HCT116 (cell line): ENCODE data around the gene CTNNA2. TPM values are rescaled to one million over a fixed set of nuclear protein-coding genes. Genes with fewer than 3 reads are reported as not detected.

Source experiments
- ATAC-seq: fragments of 200-7000 bp; cut with Tn5 transposase; 2 replicates; pipeline ENCODE4 v1.9.1; 2020; ENCODE audit warnings: mild to moderate bottlenecking, moderate library complexity
- BruUV-seq: library from RNA; stranded (reverse); fragments of 400-500 nt; replicated peaks from 2 replicates; lab custom pipeline; 2021; lab: Mats Ljungman, UMichigan
- CTCF ChIA-PET: fragments of 300-600 bp; sonication (Branson Sonifier 250); formaldehyde crosslinking; loops from one replicate; lab custom pipeline; 2021; ENCODE audit warnings: antibody characterized with exemption; lab: Charles Lee
- POLR2A ChIA-PET: fragments of 300-600, 350-600 bp; sonication (Branson Sonifier 250); formaldehyde crosslinking; loops from one replicate; lab custom pipeline; 2021; ENCODE audit warnings: antibody characterized with exemption; lab: Charles Lee
- RAD21 ChIA-PET, 2 experiments: fragments of 300-600 bp; sonication (Branson Sonifier 250); formaldehyde crosslinking; loops; one replicate each; lab custom pipeline; 2023; ENCODE audit warnings: low total read pairs in 2 of 2; ENCODE audit not compliant: uncharacterized antibody in 2 of 2, unreplicated experiment in 2 of 2, low non-redundant PET in 1 of 2; lab: Charles Lee
- DNase-seq: peaks from one replicate; pipeline ENCODE4 v3.0.0-alpha.2; 2010; ENCODE audit warnings: low read depth, low spot score
- H2AFZ ChIP-seq: fragments of 200-600 bp; shearing (Covaris generic), sonication (generic); 2 replicates; pipeline ENCODE4 v1.6.1; 2017; ENCODE audit warnings: low read depth, mixed run types, mixed read lengths, antibody characterized with exemption, low read length; ENCODE audit not compliant: poor library complexity, severe bottlenecking
- H3K27ac ChIP-seq: 2 replicates; pipeline ENCODE4 v1.5.1; 2012; ENCODE audit warnings: low read depth, low read length
- H3K27me3 ChIP-seq: fragments of 200-600 bp; sonication (generic); 2 replicates; pipeline ENCODE4 v1.6.1; 2016; ENCODE audit warnings: mixed run types, low read length, mixed read lengths; ENCODE audit not compliant: insufficient read depth
- H3K36me3 ChIP-seq, 2 experiments: fragments of 200-500 bp in 1 of 2; fragments of 200-600 bp in 1 of 2; sonication (Bioruptor generic) in 1 of 2; sonication (generic) in 1 of 2; 2 replicates each; pipeline versions ENCODE4 v1.5.1 to v1.6.1; 2014 to 2016; ENCODE audit warnings: low read length in 2 of 2, inconsistent platforms in 1 of 2, mixed read lengths in 1 of 2, mixed run types in 1 of 2; ENCODE audit not compliant: insufficient read depth in 2 of 2, control insufficient read depth in 1 of 2
- H3K4me1 ChIP-seq, 2 experiments: fragments of 200-600 bp in 1 of 2; sonication (generic) in 1 of 2; 2 replicates each; pipeline versions ENCODE4 v1.5.1 to v1.6.1; 2012 to 2017; ENCODE audit warnings: low read length in 2 of 2, inconsistent platforms in 1 of 2, mild to moderate bottlenecking in 1 of 2, mixed read lengths in 1 of 2, mixed run types in 1 of 2, moderate library complexity in 1 of 2; ENCODE audit not compliant: insufficient read depth in 2 of 2, control insufficient read depth in 1 of 2
- H3K4me2 ChIP-seq: fragments of 200-600 bp; sonication (generic); 2 replicates; pipeline ENCODE4 v1.6.1; 2017; ENCODE audit warnings: mixed run types, low read length, mixed read lengths
- H3K4me3 ChIP-seq, 2 experiments: fragments of 200-600 bp in 1 of 2; sonication (generic) in 1 of 2; replicated peaks in 1 of 2; 2 replicates each; pipeline ENCODE4 v1.5.1; 2011 to 2016; ENCODE audit warnings: low read length in 2 of 2, control low read depth in 1 of 2, low read depth in 1 of 2, mild to moderate bottlenecking in 1 of 2, mixed read lengths in 1 of 2, mixed run types in 1 of 2
- H3K79me2 ChIP-seq: fragments of 200-600 bp; sonication (generic); 2 replicates; pipeline ENCODE4 v1.6.1; 2017; ENCODE audit warnings: mild to moderate bottlenecking, mixed run types, low read length, moderate library complexity, mixed read lengths; ENCODE audit not compliant: insufficient read depth
- H3K9ac ChIP-seq: fragments of 200-600 bp; sonication (generic); 2 replicates; pipeline ENCODE4 v1.6.1; 2016; ENCODE audit warnings: low read length, mixed read lengths
- H3K9me2 ChIP-seq: fragments of 200-600 bp; sonication (generic), shearing (Covaris generic); 2 replicates; pipeline ENCODE4 v1.6.1; 2017; ENCODE audit warnings: mixed run types, mild to moderate bottlenecking, moderate library complexity; ENCODE audit not compliant: insufficient read depth
- H3K9me3 ChIP-seq, 2 experiments: fragments of 200-500 bp in 1 of 2; fragments of 200-600 bp in 1 of 2; sonication (Bioruptor generic) in 1 of 2; sonication (generic) in 1 of 2; 2 replicates each; pipeline ENCODE4 v1.6.1; 2014 to 2017; ENCODE audit warnings: low read length in 2 of 2, mixed read lengths in 2 of 2, inconsistent platforms in 1 of 2, low read depth in 1 of 2, mild to moderate bottlenecking in 1 of 2, mixed run types in 1 of 2, moderate library complexity in 1 of 2; ENCODE audit not compliant: control insufficient read depth in 1 of 2, insufficient read depth in 1 of 2
- H4K20me1 ChIP-seq: fragments of 200-600 bp; sonication (generic), shearing (Covaris generic); 2 replicates; pipeline ENCODE4 v1.6.1; 2017; ENCODE audit warnings: mixed run types, mild to moderate bottlenecking, moderate library complexity; ENCODE audit not compliant: insufficient read depth
- ATF3 ChIP-seq: IDR thresholded peaks from 2 replicates; pipeline ENCODE4 v1.6.1; 2012
- CBX3 ChIP-seq: IDR thresholded peaks from 2 replicates; pipeline ENCODE4 v1.6.1; 2012; ENCODE audit warnings: low read depth
- CEBPB ChIP-seq: IDR thresholded peaks from 2 replicates; pipeline ENCODE4 v1.6.1; 2012; ENCODE audit warnings: low read depth
- ELF1 ChIP-seq: IDR thresholded peaks from 2 replicates; pipeline ENCODE4 v1.6.1; 2012; ENCODE audit warnings: low read depth, borderline replicate concordance
- FOSL1 ChIP-seq: IDR thresholded peaks from 2 replicates; pipeline ENCODE4 v1.6.1; 2012; ENCODE audit warnings: low read depth
- POLR2AphosphoS5 ChIP-seq: IDR thresholded peaks from 2 replicates; pipeline ENCODE4 v1.6.1; 2011; ENCODE audit warnings: mild to moderate bottlenecking, low read depth, low read length, moderate library complexity
- RAD21 ChIP-seq: IDR thresholded peaks from 2 replicates; pipeline ENCODE4 v1.6.1; 2012; ENCODE audit warnings: low read depth, mild to moderate bottlenecking
- SP1 ChIP-seq: IDR thresholded peaks from 2 replicates; pipeline ENCODE4 v1.6.1; 2012; ENCODE audit warnings: low read depth
- SRF ChIP-seq: IDR thresholded peaks from 2 replicates; pipeline ENCODE4 v1.6.1; 2012; ENCODE audit warnings: low read depth
- TCF7L2 ChIP-seq: IDR thresholded peaks from 2 replicates; pipeline ENCODE4 v1.7.0; 2011; ENCODE audit warnings: borderline replicate concordance, inconsistent platforms; ENCODE audit not compliant: insufficient read depth, insufficient read length; ENCODE audit errors: extremely low read depth
- ZFX ChIP-seq: fragments of 450-650 bp; IDR thresholded peaks from 2 replicates; pipeline ENCODE4 v1.6.1; 2017
- ZNF274 ChIP-seq: fragments of 200-500 bp; sonication (Bioruptor generic); IDR thresholded peaks from 2 replicates; pipeline ENCODE4 v1.6.1; 2014; ENCODE audit warnings: mild to moderate bottlenecking, low read depth, low read length, inconsistent platforms
- intact Hi-C: fragments of 100-400 bp; cut with micrococcal nuclease; formaldehyde crosslinking; loops from 2 replicates; pipeline ENCODE4 v1.10.0; 2022
- total RNA-seq: library from RNA; stranded (reverse); gene quantifications from one replicate; pipeline ENCODE4 v1.2.1, GENCODE V29; 2021; ENCODE audit not compliant: unreplicated experiment

CTNNA2 gene
- total RNA-seq, 1 experiment from 2014 or later = not detected

- TF ChIP-seq RAD21 (no peak), CEBPB (no peak), CBX3 (no peak)
Observed at GRCh38 chr2:80365762-80366161, 852.9 kb downstream of the CTNNA2 start (continued).

DNA sequence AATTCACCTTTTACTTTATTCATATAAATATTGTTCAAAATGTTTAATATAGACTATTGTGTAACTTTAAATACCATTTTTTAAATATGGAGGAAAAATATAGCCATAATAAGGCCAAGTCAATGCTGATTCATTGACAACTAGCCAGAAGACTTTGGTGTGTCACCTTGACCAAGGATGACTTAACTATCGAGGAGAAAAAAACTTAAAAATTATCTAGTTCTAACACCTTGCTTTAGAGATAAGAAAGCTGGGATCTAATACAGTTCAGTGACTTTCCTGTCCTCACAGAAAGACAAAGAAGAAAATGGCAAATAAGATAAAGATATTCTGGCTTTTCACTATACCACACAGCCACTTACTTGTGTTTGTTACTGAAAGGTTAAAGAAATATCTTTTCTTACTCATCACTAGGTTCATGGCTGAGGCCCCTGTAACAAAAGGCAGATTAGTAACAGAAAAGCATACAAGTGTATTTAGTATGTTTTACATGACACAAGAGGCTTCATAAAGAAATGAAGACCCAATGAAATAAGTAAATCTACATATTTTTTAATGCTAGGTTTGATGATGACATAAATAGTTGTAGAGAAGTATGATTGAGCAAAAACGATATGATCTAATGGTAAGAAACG is 857.6 kb downstream of the CTNNA2 start:
- H3K4me3 ChIP-seq = no peak overlapping the region
- no peak overlapping the region for H3K9ac ChIP-seq
- no peaks in the 10 kb centered on the region for H3K4me1 ChIP-seq
- no peaks in the 10 kb centered on the region for H3K9me2 ChIP-seq
- RAD21 ChIA-PET = no interaction called here
- H3K36me3 ChIP-seq = no peaks in the 10 kb centered on the region
- H3K79me2 ChIP-seq = no peaks in the 10 kb centered on the region
- intact Hi-C loops = no loop called here
- POLR2A ChIA-PET = no interaction called here
- no peak for ATAC-seq
- H2AFZ ChIP-seq = no peak overlapping the region
- H3K9me3 ChIP-seq = peaks cover 5 to 7% of the 10 kb centered on the region in 2 experiments; a peak in 2 of 4 replicates
- H3K27ac ChIP-seq = no peak overlapping the region
- no TSS peak for BruUV-seq
- no peaks in the 10 kb centered on the region for H3K27me3 ChIP-seq
- no peak for DNase-seq
- TF ChIP-seq TCF7L2 (no peak), ATF3 (no peak), SP1 (no peak), FOSL1 (no peak), ELF1 (no peak), ZNF274 (no peak), SRF (no peak), POLR2AphosphoS5 (no peak), ZFX (no peak), RAD21 (no peak)
- TF ChIP-seq, all 23 proteins: peak for 0
- Histone ChIP-seq H4K20me1 (no peaks in the 10 kb centered on the region), H3K4me2 (no peak overlapping the region)
- CTCF ChIA-PET = no interaction called here
